22Rv1 (cell line): Measurements from ENCODE around the gene SPSB3.

Experiments used
- CTCF ChIP-seq: fragments of 450-650 bp; IDR thresholded peaks from 2 replicates; pipeline ENCODE4 v1.5.1; 2017; ENCODE audit warnings: mild to moderate bottlenecking
- ZFX ChIP-seq: fragments of 450-650 bp; IDR thresholded peaks from 2 replicates; pipeline ENCODE4 v1.6.1; 2017; ENCODE audit warnings: antibody characterized with exemption, borderline replicate concordance

GRCh38 chr16:1823821-1824220, 41.5 kb upstream of the SPSB3 start:
- TF ChIP-seq CTCF, result no peak
- TF ChIP-seq ZFX, result no peak
